ENCODE data around the gene SLC25A6.
"Not testable (repeated sequence)": the region's sequence is repeated elsewhere in the genome, so short reads cannot be mapped to it uniquely, and the experiment has no call there.

SLC25A6 gene

DNA sequence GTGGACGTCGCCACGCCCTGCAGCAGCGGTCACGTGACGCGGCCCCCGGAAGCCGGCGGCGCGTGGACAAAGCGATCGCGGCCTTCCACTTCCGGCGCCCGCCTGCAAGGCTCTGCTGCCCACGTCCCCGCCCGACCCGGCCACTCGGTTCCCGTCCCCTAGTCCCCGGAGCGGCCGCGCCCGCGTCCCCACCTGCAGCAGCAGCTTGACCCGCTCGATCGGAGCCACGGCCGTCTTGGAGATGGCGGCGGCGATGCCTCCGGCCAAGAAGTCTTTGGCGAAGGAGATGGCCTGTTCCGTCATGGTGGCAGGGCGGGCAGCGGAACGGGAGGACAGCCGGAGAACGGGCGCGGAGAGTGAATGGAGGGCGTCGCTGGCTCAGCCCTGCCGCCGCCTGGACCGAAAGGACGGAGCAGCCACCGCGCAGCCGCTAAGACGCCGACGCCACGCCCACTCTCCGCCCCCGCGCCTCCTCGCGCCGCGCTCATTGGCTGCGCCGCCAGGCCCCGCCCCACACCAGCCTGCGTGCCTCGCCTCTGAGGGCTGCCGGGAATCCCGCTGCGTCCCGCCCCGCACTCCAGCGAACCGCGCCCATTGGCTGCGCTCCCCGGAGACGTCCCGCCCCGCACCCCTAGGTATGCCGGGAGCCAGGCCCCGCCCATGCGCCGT is at the start of gene SLC25A6:
SLC25A6 (minus strand) TSS at position 407 of the 669 bp plus-strand sequence; CDS start at position 303, 104 bp downstream.
- ATAC-seq (peak; percentile 98), DNase-seq (peak; percentile 100)

DNA sequence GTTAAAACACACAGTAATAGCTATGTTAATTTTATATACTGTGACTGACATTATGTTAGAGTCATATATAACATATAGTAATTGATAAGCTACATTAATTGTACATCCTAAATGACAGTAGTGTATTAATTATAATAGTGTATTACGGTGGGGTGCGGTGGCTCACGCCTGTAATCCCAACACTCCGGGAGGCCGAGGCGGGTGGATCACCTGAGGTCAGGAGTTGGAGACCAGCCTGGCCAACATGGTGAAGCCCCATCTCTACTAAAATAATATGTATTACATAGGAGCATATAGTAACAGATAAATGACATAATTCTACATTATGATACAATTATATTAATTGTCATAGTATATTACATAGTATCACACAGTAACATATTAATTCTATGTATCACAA is 48.6 kb upstream of the SLC25A6 start:
- ATAC-seq (no peak), DNase-seq (no peak)

DNA sequence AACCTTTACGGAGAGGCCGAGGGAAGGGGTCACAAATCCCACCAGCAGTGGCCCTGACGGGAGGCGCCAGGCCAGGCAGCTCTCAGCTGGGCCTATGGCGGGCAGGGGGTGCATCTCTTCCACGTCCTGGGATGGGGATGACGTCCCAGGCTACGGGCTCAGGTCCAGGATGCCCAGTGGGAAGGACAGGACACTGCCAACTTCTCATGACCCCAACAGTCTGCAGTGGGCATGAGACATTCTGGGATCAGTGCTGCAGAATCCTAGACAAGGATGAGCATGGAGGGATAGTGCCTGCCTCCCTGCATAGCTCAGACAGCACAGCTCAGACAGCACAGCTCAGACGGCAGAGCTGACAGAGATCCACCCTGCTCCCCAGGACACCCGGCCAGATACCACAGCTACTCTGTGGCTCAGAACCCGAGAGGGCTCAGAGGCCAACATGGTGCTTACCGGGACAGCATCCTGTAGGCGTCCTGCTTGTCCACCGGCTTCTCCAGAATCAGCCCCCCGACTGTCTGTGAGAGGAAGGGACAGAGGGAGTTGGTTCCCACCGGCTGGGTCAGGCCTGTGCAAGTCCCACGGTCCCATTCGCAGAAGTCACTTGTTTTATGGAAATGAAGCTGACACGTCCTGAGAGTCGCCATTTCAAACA is 43.5 kb upstream of the SLC25A6 start:
- DNase-seq (peak; percentile 1), ATAC-seq (no peak)

DNA sequence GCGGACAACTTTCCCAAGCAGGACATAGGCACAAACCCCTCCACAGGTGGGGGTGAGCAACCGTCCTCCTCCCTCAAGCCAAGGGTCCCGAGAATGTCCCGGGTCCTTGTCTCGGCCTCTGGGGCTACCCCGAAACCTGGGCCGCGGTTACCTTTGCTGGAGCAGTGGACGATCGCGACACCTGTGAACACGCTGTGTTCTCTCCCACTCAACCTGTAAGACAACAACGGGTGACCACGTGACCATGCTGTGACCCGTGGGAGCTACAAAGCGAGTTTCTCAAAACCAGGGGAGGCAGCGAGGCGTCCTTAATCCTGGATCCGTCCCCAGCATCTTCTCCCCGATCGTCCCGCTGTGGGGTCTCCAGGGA is 42.9 kb upstream of the SLC25A6 start:
- ATAC-seq (no peak), DNase-seq (no peak)

DNA sequence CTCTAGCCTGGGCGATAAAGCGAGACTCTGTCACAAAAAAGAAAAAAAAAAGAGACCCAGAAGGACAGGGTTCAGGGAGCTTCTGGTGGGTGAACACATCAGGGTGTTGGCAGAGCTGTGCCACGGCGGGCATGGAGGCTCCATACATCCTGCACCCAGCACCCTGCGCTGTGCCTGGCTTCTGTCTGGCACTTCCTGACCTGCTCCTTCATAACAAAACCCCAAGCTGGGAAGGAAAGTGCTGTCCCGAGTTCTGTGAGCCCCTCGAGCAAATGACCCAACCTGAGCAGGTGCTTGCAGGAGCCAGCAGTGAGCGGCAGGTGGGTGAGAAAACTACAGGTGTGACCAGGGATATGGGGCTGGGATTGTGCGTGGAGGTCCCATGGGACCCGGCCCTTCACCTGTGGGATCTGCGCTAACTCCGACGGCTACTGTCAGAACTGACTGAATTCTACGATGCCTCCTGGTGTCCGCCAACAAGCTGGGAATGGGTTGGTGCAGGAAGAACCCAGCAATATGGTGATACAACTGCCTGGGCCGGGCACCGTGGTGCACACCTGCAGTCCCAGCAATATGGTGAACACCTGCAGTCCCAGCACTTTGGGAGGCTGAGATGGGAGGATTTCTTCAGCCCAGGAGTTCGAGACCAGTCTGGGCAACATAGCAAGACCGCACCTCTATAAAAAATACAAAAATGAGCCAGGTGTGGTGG is 41.9 kb upstream of the SLC25A6 start:
- ATAC-seq (no peak), DNase-seq (no peak)

DNA sequence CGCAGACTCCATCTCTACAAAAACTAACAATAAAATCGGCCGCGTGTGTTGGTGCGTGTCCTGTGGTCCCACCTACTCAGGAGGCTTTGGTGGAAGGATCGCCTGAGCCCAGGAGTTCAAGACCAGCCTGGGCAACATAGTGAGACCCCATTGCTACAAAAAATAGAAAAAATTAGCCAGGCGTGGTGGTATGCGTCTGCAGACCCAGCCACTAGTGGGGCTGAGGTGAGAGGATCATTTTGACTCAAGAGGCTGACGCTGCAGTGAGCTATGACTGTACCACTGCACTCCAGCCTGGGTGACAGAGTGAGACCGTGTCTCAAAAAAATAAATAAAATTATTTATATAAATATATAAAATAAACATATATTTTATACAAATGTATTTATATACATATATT is 38.5 kb upstream of the SLC25A6 start:
- no peak for ATAC-seq

DNA sequence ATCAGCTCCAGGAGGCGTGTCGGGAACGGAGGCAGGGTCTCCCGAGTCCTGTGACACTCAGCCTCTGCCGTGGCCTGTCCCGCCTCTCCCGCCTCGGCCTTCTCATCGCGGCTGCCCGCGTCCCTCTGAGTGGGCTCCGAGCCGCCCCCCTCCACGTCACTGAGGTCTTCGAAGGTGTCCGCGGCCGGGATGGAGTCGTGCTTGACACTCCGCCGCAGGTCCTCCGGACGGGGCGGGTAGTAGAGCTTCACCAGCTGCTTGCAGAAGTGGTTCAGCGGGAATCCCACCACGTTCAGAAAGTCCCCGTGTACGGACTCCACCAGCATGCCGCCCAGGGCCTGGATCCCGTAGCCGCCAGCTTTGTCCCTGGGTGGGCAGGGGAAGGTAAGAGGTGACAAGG is 35.8 kb upstream of the SLC25A6 start:
- no peak for ATAC-seq
- DNase-seq, result no peak

More for the DNA sequence above, 38.5 kb upstream of the SLC25A6 start:
- no peak for DNase-seq

DNA sequence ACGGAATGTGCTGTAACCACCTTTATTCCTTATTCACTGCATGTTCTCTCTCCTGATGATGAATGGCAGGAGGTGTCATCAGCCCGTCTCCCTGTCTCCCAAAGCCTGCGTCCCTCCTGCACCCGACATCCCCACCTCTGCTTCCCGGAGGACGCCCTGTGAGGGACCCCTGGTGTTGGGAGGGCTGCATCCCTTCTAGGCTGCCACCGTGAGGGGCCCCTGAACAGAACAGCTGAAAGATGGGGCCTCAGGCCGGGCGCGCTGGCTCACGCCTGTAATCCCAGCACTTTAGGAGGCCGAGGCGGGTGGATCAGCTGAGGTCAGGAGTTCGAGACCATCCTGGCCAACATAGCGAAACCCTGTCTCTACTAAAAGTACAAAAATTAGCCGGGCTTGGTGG is 34.4 kb upstream of the SLC25A6 start:
- DNase-seq, result not testable (repeated sequence)

DNA sequence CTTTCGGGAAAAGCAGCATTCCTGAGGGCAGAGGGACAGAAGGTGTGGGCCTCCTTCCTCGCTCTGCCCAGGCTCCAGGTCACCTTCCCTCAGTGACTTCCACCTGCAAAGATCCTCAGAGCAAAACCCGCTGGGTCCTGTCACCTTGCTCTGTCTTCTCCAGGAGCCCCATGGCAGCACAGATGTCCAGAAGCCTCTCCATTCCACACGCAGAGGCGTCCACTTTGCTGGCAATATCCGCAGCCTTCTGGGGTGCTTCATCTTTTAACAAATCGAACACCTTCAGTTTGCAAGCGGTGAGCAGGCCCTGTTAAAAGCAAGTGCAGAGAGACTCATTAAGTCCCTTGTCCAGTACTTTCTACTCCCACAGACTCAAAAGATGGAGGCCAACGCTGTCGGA is 33.5 kb upstream of the SLC25A6 start:
- DNase-seq (no peak), ATAC-seq (no peak)

More for the DNA sequence above, 34.4 kb upstream of the SLC25A6 start:
- not testable (repeated sequence) for ATAC-seq

DNA sequence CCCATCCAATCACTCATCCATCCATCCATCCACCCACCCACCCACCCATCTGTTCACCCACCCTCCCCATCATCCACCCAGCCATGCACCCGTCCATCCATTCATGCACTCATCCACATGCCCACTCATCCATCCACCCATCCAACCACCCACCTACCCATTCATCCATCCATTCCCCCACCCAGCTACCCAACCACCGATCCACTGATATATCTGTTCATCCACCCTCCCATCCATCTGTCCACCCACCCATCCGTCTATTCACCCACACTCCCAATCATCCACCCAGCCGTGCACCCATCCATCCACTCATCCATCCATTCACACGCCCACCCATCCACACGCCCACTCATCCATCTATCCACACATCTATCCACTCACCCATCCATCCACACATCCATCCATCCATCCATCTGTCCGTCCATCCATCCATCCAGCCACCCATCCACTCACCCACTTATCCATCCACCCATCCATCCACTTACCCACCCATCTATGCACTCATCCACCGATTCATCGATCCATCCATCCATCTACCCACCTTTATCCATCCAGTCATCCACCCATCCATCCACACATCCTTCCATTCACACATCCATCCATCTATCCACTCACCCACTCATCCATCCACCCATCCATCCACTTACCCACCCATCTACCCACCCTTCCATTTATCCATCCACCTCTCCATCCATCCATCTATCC is 32.4 kb upstream of the SLC25A6 start:
- DNase-seq (no peak), ATAC-seq (no peak)

DNA sequence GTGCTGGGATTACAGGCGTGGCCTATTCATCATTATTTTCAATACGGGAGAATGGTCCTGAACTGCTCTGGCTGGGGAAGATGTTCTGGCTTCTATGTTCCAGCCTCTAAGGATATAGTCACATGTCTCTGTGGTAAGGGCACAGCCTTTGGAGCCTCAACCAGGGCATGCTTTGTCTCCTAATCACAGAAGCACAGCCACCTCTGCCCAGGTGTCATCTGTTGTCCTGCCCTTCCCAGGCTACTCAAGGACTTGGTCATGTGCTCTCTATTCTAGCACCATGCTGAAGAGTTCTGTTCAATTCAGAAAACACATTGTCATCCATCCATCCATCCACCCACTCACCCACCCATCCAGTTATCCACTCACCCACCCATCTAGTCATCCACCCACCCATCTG is 31.3 kb upstream of the SLC25A6 start:
- no peak for ATAC-seq
- no peak for DNase-seq

DNA sequence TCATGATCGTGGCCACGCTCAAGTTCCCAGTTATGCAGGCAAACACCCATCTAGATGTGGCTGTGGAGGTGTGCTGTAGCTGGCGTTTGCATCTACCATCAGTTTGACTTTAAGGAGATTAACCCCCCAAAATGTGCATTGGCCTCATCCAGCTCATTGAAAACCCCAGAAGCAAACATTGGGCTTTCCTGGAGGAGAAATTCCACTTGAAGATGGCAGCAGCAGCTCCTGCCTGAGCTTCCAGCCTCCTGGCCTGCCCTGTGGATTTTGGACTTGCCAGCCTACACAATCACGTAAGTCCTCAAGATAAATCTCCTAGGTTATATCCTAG is 30.2 kb upstream of the SLC25A6 start:
- ATAC-seq (no peak), DNase-seq (no peak)

DNA sequence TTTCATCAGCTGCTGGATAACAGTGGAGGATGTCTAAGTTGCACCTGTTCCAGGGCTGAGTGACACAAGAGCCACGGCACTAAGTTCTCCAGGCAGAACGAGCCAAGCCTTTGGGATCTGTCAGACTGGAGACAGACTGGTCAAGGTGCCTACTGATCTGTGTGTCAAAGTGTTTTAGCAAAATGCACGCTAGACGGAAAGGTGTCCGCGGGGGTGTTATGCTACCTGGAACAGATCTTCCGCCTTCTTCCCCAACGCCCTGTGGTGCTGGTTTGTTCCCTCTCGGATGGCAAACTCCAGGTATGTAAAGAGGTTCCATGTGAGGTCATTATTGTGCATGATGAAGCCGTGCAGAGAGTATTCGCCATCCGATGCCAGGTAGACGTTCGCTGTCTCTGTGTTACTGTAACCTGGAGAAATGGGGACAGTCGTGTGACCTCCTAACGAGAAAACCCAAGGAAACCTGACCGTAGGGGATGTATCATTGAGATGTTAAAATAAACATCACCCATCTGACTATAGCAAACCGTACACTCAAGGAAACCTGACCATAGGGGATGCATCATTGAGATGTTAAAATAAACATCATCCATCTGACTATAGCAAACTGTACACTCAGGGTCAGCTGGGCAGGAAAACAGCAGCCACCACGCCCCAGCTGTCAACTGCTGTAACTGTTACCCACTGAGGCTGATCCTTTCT is 29.7 kb upstream of the SLC25A6 start:
- ATAC-seq (no peak), DNase-seq (no peak)

DNA sequence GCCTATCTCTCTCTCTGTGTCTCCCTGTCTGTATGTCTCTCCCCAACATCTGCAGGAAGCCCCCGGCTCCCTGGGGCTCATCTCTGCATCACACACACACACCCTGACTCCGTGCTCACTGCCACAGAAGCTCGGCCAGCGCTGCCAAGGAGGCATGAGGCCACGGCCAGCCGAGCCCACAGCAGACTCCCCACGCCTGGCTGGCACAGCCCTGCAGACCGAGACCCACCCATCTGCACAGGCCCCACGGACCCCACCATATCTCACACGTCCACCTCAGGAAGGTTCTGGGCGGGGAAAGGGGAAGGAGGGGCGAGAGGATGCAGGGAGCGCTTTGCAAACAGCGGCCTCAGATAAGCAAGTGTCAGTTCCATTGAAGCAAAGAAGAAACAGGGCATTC is 28.5 kb upstream of the SLC25A6 start:
- DNase-seq (no peak), ATAC-seq (no peak)

DNA sequence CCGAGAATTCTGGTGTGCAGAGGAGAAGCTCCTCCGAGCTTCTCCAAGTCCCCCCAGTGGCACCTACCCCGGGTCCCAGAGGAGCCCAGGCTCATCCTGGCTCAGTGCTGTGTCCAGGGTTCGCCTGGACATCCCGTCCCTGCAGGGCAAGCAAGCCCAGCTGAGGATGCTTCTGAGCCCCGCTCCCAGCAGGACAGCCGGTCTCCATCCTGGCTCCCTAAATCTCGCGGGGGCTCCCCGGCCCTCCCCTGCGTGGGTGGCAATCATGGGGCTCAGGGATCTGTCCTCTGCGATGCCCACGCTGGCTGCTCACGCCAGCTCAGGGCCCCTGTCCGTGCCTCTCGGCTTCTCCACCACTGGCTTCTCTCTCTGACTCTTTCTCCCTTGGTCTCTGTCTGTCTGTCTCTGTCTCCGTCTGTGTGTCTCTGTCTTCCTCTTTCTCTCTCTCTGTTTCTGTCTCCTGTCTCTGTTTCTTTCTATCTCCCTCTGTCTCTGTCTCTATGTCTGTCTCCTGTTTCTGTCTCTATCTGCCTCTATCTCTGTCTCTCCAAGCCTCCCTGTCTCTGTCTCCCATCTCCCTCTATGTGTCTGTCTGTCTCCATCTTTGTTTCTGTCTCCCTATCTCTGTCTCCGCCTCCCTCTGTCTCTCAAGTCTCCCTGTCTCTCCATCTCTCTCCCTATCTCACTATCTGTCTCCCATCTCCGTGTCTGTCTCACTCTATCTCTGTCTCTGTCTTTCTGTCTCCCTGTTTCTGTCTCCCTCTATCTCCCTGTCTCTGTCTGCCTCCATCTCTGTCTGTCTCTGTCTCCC is 27.8 kb upstream of the SLC25A6 start:
- DNase-seq (no peak), ATAC-seq (peak; percentile 6)

DNA sequence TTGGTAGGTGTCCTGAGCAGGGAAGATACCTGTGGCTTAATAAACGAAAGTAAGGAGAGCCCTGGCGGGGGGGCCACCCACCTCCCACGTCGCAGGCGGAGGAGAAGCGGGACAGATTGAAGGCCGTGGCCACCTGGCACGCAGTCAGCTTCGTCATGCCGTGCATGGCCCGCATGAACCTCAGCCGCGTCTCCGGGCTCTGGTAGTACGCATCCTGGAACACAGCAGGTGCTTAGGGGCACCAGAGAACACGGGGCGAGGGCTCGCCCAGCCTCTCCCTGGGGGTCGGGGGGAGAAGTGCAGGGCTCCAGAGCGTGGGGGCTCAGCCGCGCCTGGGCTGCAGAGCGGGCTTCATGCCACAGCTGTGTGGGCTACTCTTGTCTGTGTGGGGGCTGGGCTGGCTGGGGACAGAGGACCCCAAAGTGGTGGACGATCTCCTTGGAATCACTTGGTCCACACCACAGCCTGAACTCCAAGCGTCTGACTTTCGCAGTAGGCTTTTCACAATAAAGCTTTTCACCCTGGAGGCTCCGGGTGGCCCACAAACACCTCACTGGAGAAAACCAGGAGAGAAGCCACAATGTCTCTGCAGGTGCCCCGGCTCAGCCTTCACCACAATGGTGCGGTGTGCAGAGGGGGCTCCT is 27.1 kb upstream of the SLC25A6 start:
- DNase-seq, result no peak
- ATAC-seq, result peak; percentile 15

DNA sequence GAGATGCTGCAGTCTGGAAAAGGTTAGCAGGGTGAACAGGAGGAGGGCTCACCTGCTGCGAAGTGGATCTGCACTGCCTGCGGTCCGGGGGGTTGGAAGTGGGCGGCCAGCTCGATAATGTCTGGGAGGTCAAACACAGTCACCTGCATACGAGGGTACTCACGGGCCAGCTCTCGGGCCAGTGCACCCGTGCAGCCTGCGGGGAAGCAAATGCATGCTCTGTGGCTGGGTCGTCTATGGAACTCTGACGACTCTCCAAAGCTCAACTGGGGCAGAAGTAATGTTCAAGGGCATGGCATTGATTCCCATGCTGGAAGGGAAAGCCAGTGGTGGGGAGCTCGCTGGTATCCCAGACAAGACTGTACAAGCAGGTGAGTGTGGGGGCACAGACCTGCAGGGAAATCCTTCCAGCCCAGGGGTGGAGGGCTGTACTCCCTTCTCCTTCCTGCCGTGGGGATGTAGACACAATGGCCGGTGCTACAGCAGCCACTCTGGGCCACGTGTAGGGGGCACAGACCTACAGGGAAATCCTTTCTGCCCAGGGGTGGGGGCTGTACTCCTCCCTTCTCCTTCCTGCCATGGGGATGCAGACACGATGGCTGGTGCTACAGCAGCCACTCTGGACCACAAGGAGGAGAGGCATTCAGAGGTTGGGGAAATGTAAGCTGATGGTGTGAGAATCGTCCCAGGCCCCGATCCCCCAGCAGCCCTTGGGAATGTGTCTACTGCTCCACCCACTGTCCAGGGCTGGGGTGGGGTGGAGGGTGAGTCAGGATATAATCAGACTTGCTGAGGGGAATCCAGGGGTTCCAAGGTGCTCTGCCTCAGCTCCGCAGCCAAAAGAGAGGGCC is 26.2 kb upstream of the SLC25A6 start:
- ATAC-seq (no peak), DNase-seq (no peak)

DNA sequence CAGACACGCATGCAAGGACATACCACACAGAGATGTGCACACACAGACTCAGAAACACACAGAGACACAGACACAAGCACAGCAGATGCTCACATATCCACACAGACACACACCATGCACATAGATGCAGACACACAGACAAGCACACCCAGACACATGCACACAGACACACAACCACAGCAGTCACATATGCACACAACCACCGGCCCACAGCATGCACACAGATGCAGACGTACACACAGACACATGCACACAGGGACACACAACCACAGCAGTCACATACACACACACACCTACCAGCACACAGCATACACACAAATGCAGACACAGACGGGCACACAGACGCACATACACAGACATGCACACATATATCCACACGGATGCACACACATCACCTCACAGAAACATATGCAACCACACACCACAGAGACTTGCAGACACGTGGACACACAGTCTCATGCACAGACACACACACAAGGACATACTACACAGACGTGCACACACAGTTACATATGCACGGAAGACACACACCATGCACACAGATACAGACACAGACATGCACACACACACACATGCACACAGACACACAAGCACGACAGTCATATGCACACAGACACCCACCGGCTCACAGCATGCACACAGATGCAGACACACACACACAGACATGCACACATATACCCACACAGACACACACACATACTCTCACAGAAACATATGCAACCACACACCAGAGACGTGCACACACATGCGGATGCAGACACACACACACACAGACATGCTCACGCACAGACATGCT is 25.2 kb upstream of the SLC25A6 start:
- DNase-seq (no peak), ATAC-seq (no peak)

DNA sequence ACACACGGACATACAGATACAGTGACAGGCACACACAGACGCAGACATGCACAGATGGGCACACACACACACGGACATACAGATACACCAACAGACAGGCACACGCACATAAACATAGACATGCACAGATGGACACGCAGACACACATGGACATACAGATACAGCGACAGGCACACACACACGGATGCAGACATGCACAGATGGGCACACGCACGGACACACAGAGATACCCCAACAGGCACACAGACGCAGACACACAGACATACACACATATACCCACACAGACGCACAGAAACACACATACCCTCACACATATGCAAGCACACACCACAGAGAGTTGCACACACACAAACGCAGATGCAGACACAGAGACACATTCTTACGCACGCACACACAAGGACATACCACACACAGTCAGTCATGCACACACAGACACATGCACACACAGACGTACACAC is 24.4 kb upstream of the SLC25A6 start:
- DNase-seq (no peak), ATAC-seq (no peak)

All from stimulated activated naive CD8-positive, alpha-beta T cell treated with anti-CD3 and anti-CD28 coated beads, Interleukin-15, Interleukin-2, amounts not matched to agents 100 U/mL and 50 U/mL, for 24 hours (primary cell).